ENCODE measurements around the gene RSBN1L. TPM values are rescaled to one million over a fixed set of nuclear protein-coding genes. Genes with fewer than 3 reads are reported as not detected.

Gene RSBN1L
- total RNA-seq, 1 experiment from 2014 or later = 23.2 TPM

- intact Hi-C loops (cut with micrococcal nuclease; ENCODE audit: unreplicated experiment) = loop anchor here (5.0 kb wide), 1 partner anchor 46 kb away; the partner anchor contains the start of gene RSBN1L
- Histone ChIP-seq H3K27me3 (replicated peaks; ENCODE audit: insufficient read depth, low read depth, low read length, poor library complexity) (no peaks in the 10 kb centered on the region), H3K4me1 (ENCODE audit: insufficient read depth, low read length, poor library complexity, severe bottlenecking) (peaks cover 7% of the 10 kb centered on the region), H3K9me3 (ENCODE audit: low read depth, low read length, poor library complexity, severe bottlenecking) (no peaks in the 10 kb centered on the region), H3K27ac (ENCODE audit: low read depth, low read length, poor library complexity, severe bottlenecking) (no peak overlapping the region), H3K36me3 (ENCODE audit: insufficient read depth, low read length, poor library complexity, severe bottlenecking) (peaks cover 4% of the 10 kb centered on the region), H3K4me3 (ENCODE audit: low read depth, low read length, poor library complexity, severe bottlenecking) (no peak overlapping the region)
- BruUV-seq (replicated peaks) = no TSS peak
- CTCF ChIA-PET = no interaction called here
- TF ChIP-seq, protein P1, sequence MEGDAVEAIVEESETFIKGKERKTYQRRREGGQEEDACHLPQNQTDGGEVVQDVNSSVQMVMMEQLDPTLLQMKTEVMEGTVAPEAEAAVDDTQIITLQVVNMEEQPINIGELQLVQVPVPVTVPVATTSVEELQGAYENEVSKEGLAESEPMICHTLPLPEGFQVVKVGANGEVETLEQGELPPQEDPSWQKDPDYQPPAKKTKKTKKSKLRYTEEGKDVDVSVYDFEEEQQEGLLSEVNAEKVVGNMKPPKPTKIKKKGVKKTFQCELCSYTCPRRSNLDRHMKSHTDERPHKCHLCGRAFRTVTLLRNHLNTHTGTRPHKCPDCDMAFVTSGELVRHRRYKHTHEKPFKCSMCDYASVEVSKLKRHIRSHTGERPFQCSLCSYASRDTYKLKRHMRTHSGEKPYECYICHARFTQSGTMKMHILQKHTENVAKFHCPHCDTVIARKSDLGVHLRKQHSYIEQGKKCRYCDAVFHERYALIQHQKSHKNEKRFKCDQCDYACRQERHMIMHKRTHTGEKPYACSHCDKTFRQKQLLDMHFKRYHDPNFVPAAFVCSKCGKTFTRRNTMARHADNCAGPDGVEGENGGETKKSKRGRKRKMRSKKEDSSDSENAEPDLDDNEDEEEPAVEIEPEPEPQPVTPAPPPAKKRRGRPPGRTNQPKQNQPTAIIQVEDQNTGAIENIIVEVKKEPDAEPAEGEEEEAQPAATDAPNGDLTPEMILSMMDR (conservative IDR thresholded peaks at IDR 0.05; ENCODE audit: low read depth, low read length) = no peak
- TF ChIP-seq EZH2 (IDR thresholded peaks at IDR 0.05; ENCODE audit: borderline replicate concordance, low read depth, low read length, poor library complexity, severe bottlenecking) = no peak
- DNase-seq (ENCODE audit: low spot score) = no peak
- POLR2A ChIA-PET (ENCODE audit: low non-redundant PET) = no interaction called here
Measured at GRCh38 chr7:77743518-77743917, 47.3 kb downstream of the RSBN1L start.

GRCh38 chr7:77745746-77746145, 49.5 kb downstream of the RSBN1L start:
- Histone ChIP-seq H3K4me3 (ENCODE audit: low read depth, low read length, poor library complexity, severe bottlenecking) (no peak overlapping the region), H3K27me3 (replicated peaks; ENCODE audit: insufficient read depth, low read depth, low read length, poor library complexity) (no peaks in the 10 kb centered on the region), H3K36me3 (ENCODE audit: insufficient read depth, low read length, poor library complexity, severe bottlenecking) (peaks cover 9% of the 10 kb centered on the region), H3K4me1 (ENCODE audit: insufficient read depth, low read length, poor library complexity, severe bottlenecking) (peaks cover 7% of the 10 kb centered on the region), H3K27ac (ENCODE audit: low read depth, low read length, poor library complexity, severe bottlenecking) (no peak overlapping the region), H3K9me3 (ENCODE audit: low read depth, low read length, poor library complexity, severe bottlenecking) (no peaks in the 10 kb centered on the region)
- DNase-seq (ENCODE audit: low spot score) = no peak
- ChIA-PET CTCF (no interaction called here), POLR2A (ENCODE audit: low non-redundant PET) (no interaction called here)
- intact Hi-C loops (cut with micrococcal nuclease; ENCODE audit: unreplicated experiment) = no loop called here
- TF ChIP-seq, protein P1 (conservative IDR thresholded peaks at IDR 0.05; ENCODE audit: low read depth, low read length) = no peak
- no peak for TF ChIP-seq EZH2 (IDR thresholded peaks at IDR 0.05; ENCODE audit: borderline replicate concordance, low read depth, low read length, poor library complexity, severe bottlenecking)
- no TSS peak for BruUV-seq (replicated peaks)

DNA sequence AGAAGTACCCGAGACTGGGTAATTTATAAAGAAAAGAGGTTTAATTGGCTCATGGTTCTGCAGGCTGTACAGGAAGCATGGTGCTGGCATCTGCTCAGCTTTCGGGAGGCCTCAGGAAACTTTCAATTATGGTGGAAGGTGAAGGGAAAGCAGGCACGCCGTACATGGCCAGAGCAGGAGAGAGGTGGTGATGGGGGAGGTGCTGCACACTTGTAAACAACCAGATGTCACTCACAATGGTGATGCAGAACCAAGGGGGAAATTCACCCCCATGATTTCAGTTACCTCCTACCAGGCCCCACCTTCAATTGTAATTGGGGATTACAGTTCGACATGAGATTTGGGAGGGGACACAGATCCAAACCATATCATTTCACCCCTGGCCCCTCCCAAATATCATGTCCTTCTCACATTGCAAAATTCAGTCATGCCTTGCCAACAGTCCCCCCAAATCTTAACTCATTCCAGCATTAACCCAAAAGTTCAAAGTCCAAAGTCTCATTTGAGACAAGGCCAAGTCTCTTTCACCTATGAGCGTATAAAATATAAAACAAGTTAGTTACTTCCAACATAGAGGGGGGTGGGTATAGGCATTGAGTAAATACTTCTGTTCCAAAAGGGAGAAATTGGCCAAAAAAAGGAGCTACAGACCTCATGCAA, 50.0 kb downstream of the RSBN1L start:
- no peak overlapping the region for H3K4me3 ChIP-seq (ENCODE audit: low read depth, low read length, poor library complexity, severe bottlenecking)
- no peak for TF ChIP-seq EZH2 (IDR thresholded peaks at IDR 0.05; ENCODE audit: borderline replicate concordance, low read depth, low read length, poor library complexity, severe bottlenecking)
- TF ChIP-seq, protein P1 (conservative IDR thresholded peaks at IDR 0.05; ENCODE audit: low read depth, low read length) = no peak
- H3K9me3 ChIP-seq (ENCODE audit: low read depth, low read length, poor library complexity, severe bottlenecking) = no peaks in the 10 kb centered on the region
- CTCF ChIA-PET = no interaction called here
- no peak for DNase-seq (ENCODE audit: low spot score)
- peaks cover 7% of the 10 kb centered on the region for H3K4me1 ChIP-seq (ENCODE audit: insufficient read depth, low read length, poor library complexity, severe bottlenecking)
- no TSS peak for BruUV-seq (replicated peaks)
- intact Hi-C loops (cut with micrococcal nuclease; ENCODE audit: unreplicated experiment) = no loop called here
- H3K27me3 ChIP-seq (replicated peaks; ENCODE audit: insufficient read depth, low read depth, low read length, poor library complexity) = no peaks in the 10 kb centered on the region
- H3K36me3 ChIP-seq (ENCODE audit: insufficient read depth, low read length, poor library complexity, severe bottlenecking) = peaks cover 9% of the 10 kb centered on the region
- no peak overlapping the region for H3K27ac ChIP-seq (ENCODE audit: low read depth, low read length, poor library complexity, severe bottlenecking)
- POLR2A ChIA-PET (ENCODE audit: low non-redundant PET) = no interaction called here
